Fibroblast of mammary gland (primary cell): Measurements from ENCODE around the gene NOL4L.
A peak's percentile ranks its signal among the peaks of the same experiment; 100 is the strongest.

ENCODE experiments used
- DNase-seq: peaks from one replicate; pipeline ENCODE4 v3.0.0-alpha.2; 2010; ENCODE audit warnings: low read depth
- H3K4me3 ChIP-seq: 2 replicates; pipeline ENCODE4 v1.5.1; 2011; ENCODE audit warnings: low read depth, mild to moderate bottlenecking, low read length, moderate library complexity; ENCODE audit not compliant: control insufficient read depth
- CTCF ChIP-seq: conservative IDR thresholded peaks from 2 replicates; pipeline ENCODE4 v1.5.1; 2011; ENCODE audit warnings: low read depth, low read length, inconsistent platforms; ENCODE audit not compliant: control insufficient read depth, insufficient read depth

The NOL4L gene

DNA sequence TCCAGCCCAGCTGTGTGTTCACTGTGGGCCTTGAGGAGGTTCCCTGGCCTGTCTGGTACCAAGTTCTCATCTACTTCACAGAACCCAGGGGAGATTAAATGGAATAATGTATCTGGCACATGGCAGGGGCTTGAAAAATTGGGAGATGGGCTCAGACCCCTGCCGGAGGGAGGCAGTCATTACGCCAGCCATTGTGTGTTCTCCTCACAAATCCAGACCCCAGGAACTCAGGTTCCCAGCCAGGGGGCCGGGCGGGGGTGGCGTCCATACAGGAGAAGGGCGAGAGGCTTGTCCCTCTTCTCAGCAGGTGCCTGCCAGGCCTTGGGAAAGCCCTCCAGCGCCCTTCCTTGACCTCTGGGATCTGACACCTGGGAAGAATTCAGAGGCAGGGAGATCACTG, 8.1 kb downstream of the NOL4L start:
- no peak overlapping the region for H3K4me3 ChIP-seq
- no peak for TF ChIP-seq CTCF
- DNase-seq, result no peak

- no peak for DNase-seq
- no peak for TF ChIP-seq CTCF
Measured at GRCh38 chr20:32576560-32576959, 8.6 kb downstream of the NOL4L start.

GRCh38 chr20:32575805-32576204, 9.3 kb downstream of the NOL4L start:
- no peak for DNase-seq
- H3K4me3 ChIP-seq, result no peak overlapping the region
- TF ChIP-seq CTCF, result no peak

More at GRCh38 chr20:32576560-32576959, 8.6 kb downstream of the NOL4L start:
- no peak overlapping the region for H3K4me3 ChIP-seq

DNA sequence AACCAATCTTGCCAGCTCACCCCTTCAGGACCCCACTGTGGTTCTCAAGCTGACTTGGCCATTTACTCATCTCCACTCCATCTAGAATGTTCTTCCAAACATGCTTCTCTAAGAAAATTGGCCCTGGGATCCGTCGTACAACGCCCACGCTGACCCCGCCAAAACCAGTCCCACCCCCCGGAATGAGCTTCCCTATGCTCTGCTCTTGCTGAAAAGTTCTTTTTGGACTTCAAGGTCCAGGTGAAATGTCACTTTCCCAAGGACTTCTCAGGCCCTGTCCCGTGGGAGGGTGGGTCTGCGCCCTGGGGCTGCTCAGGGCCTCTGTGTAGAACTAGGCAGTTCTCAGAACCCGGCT, 9.9 kb downstream of the NOL4L start:
- no peak overlapping the region for H3K4me3 ChIP-seq
- TF ChIP-seq CTCF, result no peak
- DNase-seq, result no peak

- no peak overlapping the region for H3K4me3 ChIP-seq
- DNase-seq, result peak; percentile 82
- no peak for TF ChIP-seq CTCF
Measured at GRCh38 chr20:32574296-32575226, 10.6 kb downstream of the NOL4L start.

DNA sequence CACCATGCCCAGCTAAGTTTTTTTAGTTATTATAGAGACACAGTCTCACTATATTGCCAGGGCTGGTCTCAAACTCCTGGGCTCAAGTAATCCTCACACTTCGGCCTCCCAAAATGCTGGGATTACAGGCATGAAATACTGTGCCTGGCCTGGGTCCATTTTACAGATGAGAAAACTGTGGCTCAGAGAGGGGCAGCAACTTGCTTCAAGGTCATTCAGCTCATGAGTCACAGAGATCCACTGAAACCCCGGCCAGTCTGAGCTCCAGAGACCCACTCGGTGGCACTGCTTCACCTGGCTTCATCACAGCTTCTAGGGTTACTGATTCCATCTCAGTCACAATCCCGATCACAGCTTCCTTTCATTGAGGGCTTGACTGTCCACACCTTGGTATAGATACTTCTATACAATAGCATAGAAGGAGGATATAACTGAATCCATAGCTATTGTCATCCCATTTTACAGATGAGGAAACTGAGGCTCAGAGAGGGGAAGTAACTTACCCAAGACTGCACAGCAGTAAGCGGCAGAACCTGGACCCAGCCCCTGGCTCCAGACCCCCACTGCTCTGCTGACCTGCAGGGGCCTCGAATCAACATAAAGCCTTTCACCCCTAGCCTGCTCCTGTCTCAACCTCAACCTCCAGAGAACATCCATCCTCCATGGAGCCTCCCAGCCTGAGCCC, 11.8 kb downstream of the NOL4L start:
- DNase-seq, result no peak
- H3K4me3 ChIP-seq, result no peak overlapping the region
- TF ChIP-seq CTCF, result no peak
